Adrenal gland (tissue), 12 donors: Measurements from ENCODE around the gene MYO7A. TPM values are rescaled to one million over a fixed set of nuclear protein-coding genes. Genes with fewer than 3 reads are reported as not detected.

Experiments used
- DNase-seq, 7 donors: peaks; one replicate each; pipeline ENCODE4 v3.0.0-alpha.2; 2019 to 2020
- H3K27ac ChIP-seq, 5 donors: fragments of 200-600 bp; sonication (generic) in 4 of 5; 1 replicate in 3 of 5; 2 replicates in 2 of 5; pipeline versions ENCODE4 v1.5.1 to v1.8.0; 2016 to 2020; ENCODE audit warnings: mild to moderate bottlenecking in 1 of 5
- H3K27me3 ChIP-seq: fragments of 200-600 bp; 2 replicates; pipeline ENCODE4 v1.8.0; 2021
- H3K36me3 ChIP-seq, 2 donors: fragments of 200-600 bp; replicated peaks in 1 of 2; 1 replicate in 1 of 2; 2 replicates in 1 of 2; pipeline versions ENCODE4 v1.5.1 to v1.8.0; 2018 to 2022
- H3K4me1 ChIP-seq, 2 donors: fragments of 200-600 bp; replicated peaks in 1 of 2; 1 replicate in 1 of 2; 2 replicates in 1 of 2; pipeline versions ENCODE4 v1.5.1 to v1.8.0; 2018 to 2021
- H3K4me3 ChIP-seq, 4 donors: fragments of 200-600 bp; sonication (generic) in 3 of 4; one replicate each; pipeline ENCODE4 v1.5.1; 2016 to 2018
- H3K9me3 ChIP-seq, 3 donors: fragments of 200-600 bp; sonication (generic) in 1 of 3; replicated peaks in 1 of 3; 1 replicate in 2 of 3; 2 replicates in 1 of 3; pipeline versions ENCODE4 v1.5.1 to v1.8.0; 2016 to 2021
- CTCF ChIP-seq, 6 experiments: fragments of 450-650 bp in 4 of 6; fragments of 200-600 bp in 2 of 6; sonication (generic) in 1 of 6; IDR thresholded peaks; 1 replicate in 5 of 6; 2 replicates in 1 of 6; pipeline versions ENCODE4 v1.5.1 to v1.8.0; 2016 to 2021; ENCODE audit warnings: antibody characterized with exemption in 6 of 6, mild to moderate bottlenecking in 2 of 6, moderate library complexity in 1 of 6
- POLR2A ChIP-seq, 2 donors: fragments of 450-650 bp; IDR thresholded peaks; one replicate each; pipeline ENCODE4 v1.6.1; 2017; ENCODE audit warnings: antibody characterized with exemption in 2 of 2, mild to moderate bottlenecking in 2 of 2, moderate library complexity in 1 of 2
- WGBS, 4 donors: extraction: QIAGEN DNeasy Blood & Tissue Kit in 2 of 4; methylation state at CpG; one replicate each; pipeline versions ENCODE4 v1.1.5 to v1.1.7; 2013 to 2017; 5-methylcytosine and 5-hydroxymethylcytosine counted together
- intact Hi-C, 2 donors: fragments of 100-400 bp; cut with DNase I; formaldehyde crosslinking; loops; one replicate each; pipeline versions ENCODE4 v1.14.1 to v1.15.0; 2022 to 2023
- polyA plus RNA-seq, 3 donors: library from polyadenylated mRNA; stranded (reverse); fragments of 200-250 nt in 2 of 3; fragments of 350-450 nt in 1 of 3; fragmentation: Illumina TruSeq in 1 of 3; extraction: RNeasy Lipid Tissue Mini Kit (QIAGEN cat#74804) in 1 of 3; gene quantifications; one replicate each; pipeline ENCODE4 v1.2.3, GENCODE V29; 2013 to 2014
- total RNA-seq, 9 donors: library from RNA; depleted of rRNA in 4 of 9; stranded (reverse); fragments of >200 nt in 4 of 9; fragments of 120-200 nt in 1 of 9; fragmentation: NEBNext Ultra II Directional in 1 of 9; extraction: Animal tissue kit (Norgen Biotek cat#: 25700) in 1 of 9; gene quantifications; one replicate each; pipeline versions ENCODE4 v1.1.0 to v1.2.4, GENCODE V29; 2013 to 2023
- donor health status: healthy with polysubstance abuse.
- donor health status: Bipolar disorder and iron deficiency.
- donor health status: DM: yes; HTN: yes; CAD: no.
- donor health status: DM: no; HTN: no; CAD: no.
- donor health status: DM: no; HTN: no; CAD: no.
- donor health status: DM: yes; HTN: yes; CAD: no.

MYO7A gene
- total and polyA plus RNA-seq, 12 donors = 5.5 to 175 (median 91.6) TPM

- H3K4me3 ChIP-seq = no peak overlapping the region
- DNase-seq = peak in 1 of 7 donors; percentile 6
- intact Hi-C loops = loop anchor here (5.0 to 10.0 kb wide), 2 partner anchors 337 to 340 kb away; no protein-coding TSS in a partner anchor
- 86 to 93% (median 91%) methylated on average over 11 to 12 of the region's 12 CpGs for WGBS, 4 donors
- no peak overlapping the region for H3K27ac ChIP-seq
- no peaks in the 10 kb centered on the region for H3K9me3 ChIP-seq
- H3K27me3 ChIP-seq = no peaks in the 10 kb centered on the region
- H3K36me3 ChIP-seq = peaks cover 0 to 67% of the 10 kb centered on the region in 2 donors
- TF ChIP-seq CTCF (IDR thresholded peaks at IDR 0.05) = no peak
- TF ChIP-seq POLR2A (IDR thresholded peaks at IDR 0.05) = no peak
- no peaks in the 10 kb centered on the region for H3K4me1 ChIP-seq
These were observed 76.9 kb downstream of the MYO7A start for GRCh38 chr11:77204754-77205466.

GRCh38 chr11:77205467-77206263 is 77.6 kb downstream of the MYO7A start:
- Histone ChIP-seq H3K27me3 (no peaks in the 10 kb centered on the region), H3K4me3 (no peak overlapping the region), H3K9me3 (no peaks in the 10 kb centered on the region), H3K4me1 (no peaks in the 10 kb centered on the region), H3K36me3 (peaks cover 0 to 72% of the 10 kb centered on the region in 2 donors), H3K27ac (no peak overlapping the region)
- peak in 2 of 7 donors; percentile 9 to 41 for DNase-seq
- intact Hi-C loops = loop anchor here in 1 of 2 donors (10.0 kb wide), 1 partner anchor 339 kb away; no protein-coding TSS in a partner anchor
- TF ChIP-seq POLR2A (IDR thresholded peaks at IDR 0.05) (no peak), CTCF (IDR thresholded peaks at IDR 0.05) (no peak)
- 84 to 98% (median 88%) methylated on average over 8 to 30 of the region's 30 CpGs for WGBS, 4 donors

- TF ChIP-seq CTCF (IDR thresholded peaks at IDR 0.05) (no peak), POLR2A (IDR thresholded peaks at IDR 0.05) (no peak)
- WGBS, 4 donors = 73 to 84% (median 80%) methylated on average over 11 to 13 of the region's 13 CpGs
- no peak overlapping the region for H3K4me3 ChIP-seq
- no peak overlapping the region for H3K27ac ChIP-seq
- H3K9me3 ChIP-seq = no peaks in the 10 kb centered on the region
- DNase-seq = peak in 2 of 7 donors; percentile 11 to 45
- H3K36me3 ChIP-seq = peaks cover 0 to 72% of the 10 kb centered on the region in 2 donors
- intact Hi-C loops = loop anchor here in 1 of 2 donors (10.0 kb wide), 1 partner anchor 338 kb away; no protein-coding TSS in a partner anchor
- H3K27me3 ChIP-seq = no peaks in the 10 kb centered on the region
- H3K4me1 ChIP-seq = no peaks in the 10 kb centered on the region
These were observed 78.4 kb downstream of the MYO7A start for GRCh38 chr11:77206264-77207018.
